COLO668 (cell line): ENCODE results near the gene SYT17.

ENCODE experiments used
- DNase-seq: peaks from one replicate; lab custom pipeline; 2025; ENCODE audit not compliant: unreplicated experiment; lab: John Stamatoyannopoulos, UW

The SYT17 gene

GRCh38 chr16:19290860-19291259 is 122.8 kb downstream of the SYT17 start:
- DNase-seq = no peak

GRCh38 chr16:19291475-19291874 is 123.4 kb downstream of the SYT17 start:
- no peak for DNase-seq

DNA sequence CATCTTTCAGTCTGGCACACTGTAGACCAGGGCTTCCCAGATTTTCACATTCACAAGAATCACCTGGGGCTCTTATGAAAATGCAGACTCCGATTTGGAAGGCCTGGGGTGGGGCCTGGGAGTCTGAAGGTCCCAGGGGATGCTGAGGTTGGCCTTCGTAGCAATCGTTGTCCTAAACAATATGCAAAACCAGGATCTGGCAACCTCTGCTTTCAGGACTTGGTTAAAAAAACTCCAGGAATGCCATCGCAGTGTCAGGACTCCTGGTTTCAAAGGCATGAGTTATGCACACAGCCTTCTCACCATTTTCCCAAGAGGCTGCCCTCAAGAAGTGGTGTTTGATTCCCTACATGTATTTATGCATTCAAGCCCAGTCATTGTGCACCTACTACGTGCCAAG is 124.1 kb downstream of the SYT17 start:
- DNase-seq = no peak

DNA sequence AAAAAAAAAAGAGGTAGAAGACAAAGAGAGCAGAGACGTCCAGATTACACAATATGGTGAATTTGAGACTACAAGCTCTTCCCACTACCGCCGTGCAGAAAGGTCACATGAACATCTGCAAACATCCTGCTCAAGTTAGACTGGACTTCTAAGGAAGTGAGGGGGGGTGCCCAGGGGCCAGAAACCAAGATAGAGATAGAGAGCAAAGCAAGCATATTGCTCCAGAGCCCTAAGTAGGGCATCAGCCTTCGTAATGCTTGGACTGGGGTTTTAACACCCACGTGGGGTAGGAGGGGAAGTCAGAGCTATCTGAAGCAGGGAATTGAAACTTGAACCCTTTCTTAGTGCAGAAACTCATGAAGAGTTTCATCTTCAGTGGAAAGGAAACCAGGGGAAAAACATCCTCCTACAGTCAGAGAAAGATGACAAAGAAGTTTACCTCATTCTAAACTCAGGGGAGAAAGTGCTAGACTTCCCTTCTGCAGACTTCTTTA is 126.2 kb downstream of the SYT17 start:
- no peak for DNase-seq

DNA sequence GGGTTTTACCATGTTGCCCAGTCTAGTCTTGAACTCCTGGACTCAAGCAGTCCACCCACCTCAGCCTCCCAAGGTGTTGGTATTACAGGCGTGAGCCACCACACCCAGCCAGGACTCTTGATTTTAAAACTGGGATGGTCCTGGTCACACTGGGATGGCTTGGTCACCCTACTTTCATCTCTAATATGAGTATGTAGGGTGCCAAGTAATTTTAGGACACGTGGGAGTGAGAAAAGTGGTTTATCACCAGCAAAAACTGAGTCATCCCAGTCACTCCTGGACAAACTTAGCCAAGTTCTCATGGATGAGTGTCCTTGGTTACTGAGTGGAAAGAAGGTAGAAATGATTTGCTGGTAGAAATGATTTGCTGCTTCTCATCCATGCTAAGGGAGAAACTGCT is 127.4 kb downstream of the SYT17 start:
- no peak for DNase-seq

DNA sequence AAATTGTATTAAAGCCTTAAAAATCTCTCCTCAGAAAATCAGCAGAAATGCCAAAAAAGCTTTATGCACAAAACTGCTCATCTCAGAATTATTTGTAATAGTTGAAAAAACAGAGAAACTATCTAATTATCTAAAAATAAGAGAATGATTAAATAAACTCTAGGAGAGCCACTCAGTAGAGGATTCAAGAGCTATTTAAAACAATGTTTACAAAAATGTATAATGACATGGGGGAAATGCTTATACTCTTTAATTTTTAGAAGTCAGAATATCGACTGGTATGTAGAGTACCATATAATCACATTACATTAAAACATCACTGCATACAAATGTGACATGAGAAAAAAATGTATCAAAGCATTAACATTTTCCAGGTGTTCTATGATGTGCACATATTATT is 129.4 kb downstream of the SYT17 start:
- DNase-seq = no peak

GRCh38 chr16:19299565-19299964 is 131.5 kb downstream of the SYT17 start:
- DNase-seq = no peak

DNA sequence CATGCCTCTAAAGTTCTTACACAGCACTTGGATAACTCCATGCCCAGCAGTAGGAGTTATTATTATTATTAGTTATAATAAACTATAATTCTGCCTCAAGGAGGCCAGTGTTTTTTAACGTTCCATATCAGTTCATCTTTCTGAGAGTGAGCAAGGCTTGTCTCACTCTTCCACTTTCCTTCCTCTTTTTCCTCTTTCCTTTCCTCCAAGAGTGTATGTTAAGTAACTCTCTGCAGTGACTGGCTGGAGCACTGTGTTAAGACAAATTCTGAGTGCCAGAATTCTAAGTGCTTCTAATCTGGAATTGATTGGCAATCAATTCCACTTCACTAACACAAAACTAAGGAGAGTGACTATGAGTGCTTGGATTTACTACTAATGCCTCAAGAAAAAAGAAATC is 133.9 kb downstream of the SYT17 start:
- no peak for DNase-seq

GRCh38 chr16:19304750-19305149 is 136.7 kb downstream of the SYT17 start:
- DNase-seq = no peak

DNA sequence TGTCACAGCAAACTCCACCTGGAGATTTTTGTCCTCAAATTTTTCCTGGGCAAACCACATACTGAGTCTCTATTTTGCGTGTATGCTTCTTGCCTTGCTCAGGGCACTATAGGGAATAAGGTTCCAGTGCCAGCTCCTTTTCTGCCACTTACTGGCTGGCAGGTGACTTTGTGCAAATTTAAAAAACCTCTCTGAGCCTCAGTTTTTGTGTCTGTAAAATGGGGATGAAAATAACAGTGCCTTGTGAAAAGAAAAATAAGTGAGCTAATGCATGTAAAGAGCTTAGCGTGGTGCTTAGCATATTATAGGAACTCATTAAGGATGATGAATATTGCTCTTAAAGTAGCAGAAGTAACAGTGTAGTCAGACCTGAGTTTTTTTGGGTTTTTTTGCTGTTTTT is 137.4 kb downstream of the SYT17 start:
- no peak for DNase-seq

GRCh38 chr16:19307587-19308241 is 139.7 kb downstream of the SYT17 start:
- no peak for DNase-seq

DNA sequence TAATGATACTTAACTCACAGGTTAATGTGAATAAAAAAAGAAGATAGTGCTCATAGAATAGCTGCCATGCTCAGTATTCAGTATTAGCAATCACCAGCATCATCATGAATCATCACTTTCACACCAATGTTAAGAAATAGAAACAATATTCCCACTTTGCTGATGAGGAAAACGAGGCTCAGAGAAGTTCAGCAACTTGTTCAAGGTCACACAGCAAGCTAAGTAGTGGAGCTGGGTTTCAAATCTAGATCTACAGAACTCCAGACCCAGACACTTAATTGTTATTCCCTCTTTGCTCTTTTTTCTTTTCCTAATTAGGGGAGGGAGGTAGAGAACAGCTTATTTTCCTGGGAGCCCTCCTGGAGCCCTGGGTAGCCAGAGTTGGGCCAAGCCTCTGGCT is 140.4 kb downstream of the SYT17 start:
- no peak for DNase-seq

DNA sequence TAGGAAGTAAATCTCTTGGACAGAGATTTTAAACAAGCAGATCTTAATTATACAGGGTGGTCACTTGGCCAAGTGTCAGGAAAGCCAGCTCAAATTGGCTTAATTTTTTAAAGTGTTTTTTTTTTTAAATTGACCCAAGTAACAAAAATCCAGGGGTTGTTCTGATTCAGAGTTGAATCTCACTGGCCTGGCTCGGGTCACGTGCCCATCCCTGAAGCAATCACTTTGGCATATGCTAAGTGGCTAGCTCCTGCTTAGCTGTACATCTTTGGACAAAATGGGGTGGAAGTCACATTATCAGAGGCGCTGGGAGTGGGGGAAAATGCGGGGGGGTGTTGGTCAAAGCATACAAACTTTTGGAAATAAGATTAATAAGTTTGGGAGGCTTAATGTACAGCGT is 141.1 kb downstream of the SYT17 start:
- no peak for DNase-seq

GRCh38 chr16:19314718-19315425 is 146.8 kb downstream of the SYT17 start:
- DNase-seq = no peak

GRCh38 chr16:19315889-19316433 is 147.9 kb downstream of the SYT17 start:
- DNase-seq = no peak

DNA sequence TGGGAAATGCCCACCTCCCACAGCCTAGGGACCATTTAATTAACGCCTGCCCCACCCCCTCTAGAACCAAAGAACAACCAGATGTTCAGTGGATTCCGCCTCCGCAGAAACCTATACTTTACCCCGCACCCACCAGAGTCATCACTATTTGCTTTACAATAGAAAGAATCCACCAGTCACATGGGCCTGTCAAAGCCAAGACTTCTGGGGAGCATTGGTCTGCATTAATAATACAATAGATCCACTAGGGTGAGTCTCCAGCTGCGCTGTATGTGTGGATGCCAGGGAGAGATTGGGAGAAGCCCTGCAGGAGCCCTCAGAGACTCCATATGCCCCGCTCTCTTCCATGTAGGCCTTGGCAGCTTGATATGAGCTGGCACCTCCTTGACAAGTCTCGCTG is 148.8 kb downstream of the SYT17 start:
- DNase-seq = no peak
